ENCODE measurements around the gene LHFPL3. TPM values are rescaled to one million over a fixed set of nuclear protein-coding genes. Genes with fewer than 3 reads are reported as not detected.

The LHFPL3 gene
- polyA plus RNA-seq, 1 experiment = not detected

DNA sequence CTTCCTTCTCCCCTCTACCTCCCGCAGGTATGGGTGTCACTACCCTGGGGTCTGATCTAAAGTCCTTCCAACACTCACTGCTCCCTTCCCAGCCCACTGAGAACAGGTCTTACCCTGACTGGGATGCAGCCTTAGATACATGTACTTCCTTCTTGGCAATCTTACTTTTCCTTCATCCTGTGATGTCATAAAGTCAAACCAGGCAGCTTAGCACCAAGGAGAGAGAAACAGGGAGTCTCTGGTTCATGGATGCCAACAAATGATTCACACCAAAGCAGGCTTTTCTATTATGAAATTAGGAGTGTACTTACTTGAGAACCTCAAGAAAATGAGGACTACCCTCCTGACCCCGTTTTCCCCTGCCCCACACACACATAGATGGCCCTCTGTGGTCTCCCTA lies 574.6 kb downstream of the LHFPL3 start:
- DNase-seq (ENCODE audit: low read depth) = no peak
- Histone ChIP-seq H3K4me3 (ENCODE audit: low read depth, low read length) (no peak overlapping the region), H3K36me3 (ENCODE audit: control insufficient read depth, insufficient read depth, low read length) (no peaks in the 10 kb centered on the region), H3K27me3 (ENCODE audit: control insufficient read depth, insufficient read depth, low read length) (peaks cover 9% of the 10 kb centered on the region)
- TF ChIP-seq, protein P1, sequence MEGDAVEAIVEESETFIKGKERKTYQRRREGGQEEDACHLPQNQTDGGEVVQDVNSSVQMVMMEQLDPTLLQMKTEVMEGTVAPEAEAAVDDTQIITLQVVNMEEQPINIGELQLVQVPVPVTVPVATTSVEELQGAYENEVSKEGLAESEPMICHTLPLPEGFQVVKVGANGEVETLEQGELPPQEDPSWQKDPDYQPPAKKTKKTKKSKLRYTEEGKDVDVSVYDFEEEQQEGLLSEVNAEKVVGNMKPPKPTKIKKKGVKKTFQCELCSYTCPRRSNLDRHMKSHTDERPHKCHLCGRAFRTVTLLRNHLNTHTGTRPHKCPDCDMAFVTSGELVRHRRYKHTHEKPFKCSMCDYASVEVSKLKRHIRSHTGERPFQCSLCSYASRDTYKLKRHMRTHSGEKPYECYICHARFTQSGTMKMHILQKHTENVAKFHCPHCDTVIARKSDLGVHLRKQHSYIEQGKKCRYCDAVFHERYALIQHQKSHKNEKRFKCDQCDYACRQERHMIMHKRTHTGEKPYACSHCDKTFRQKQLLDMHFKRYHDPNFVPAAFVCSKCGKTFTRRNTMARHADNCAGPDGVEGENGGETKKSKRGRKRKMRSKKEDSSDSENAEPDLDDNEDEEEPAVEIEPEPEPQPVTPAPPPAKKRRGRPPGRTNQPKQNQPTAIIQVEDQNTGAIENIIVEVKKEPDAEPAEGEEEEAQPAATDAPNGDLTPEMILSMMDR (IDR thresholded peaks at IDR 0.05; ENCODE audit: insufficient read depth, low read depth, low read length) = no peak
- ChIA-PET POLR2A (no interaction called here), CTCF (interaction anchor here (2.7 to 8.9 kb wide), 2 partner anchors 15 to 19 kb away, joined by 9 to 54 read pairs; no protein-coding TSS in a partner anchor)

DNA sequence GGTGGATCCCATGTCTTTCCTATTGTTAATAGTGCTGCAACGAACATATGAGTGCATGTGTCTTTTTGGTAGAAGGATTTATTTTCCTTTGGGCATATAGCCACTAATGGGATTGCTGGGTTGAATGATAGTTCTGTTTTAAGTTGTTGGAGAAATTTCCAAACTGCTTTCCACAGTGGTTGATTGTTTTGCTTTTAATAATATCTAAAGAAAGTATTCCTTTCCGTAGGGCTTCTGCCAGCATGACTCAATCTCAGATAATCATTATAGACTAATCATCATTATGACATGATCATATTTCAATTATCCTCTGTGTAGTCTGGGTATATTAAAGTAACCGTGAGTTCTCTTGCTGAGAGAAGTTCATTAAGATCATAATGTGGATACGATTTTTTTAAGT lies 575.4 kb downstream of the LHFPL3 start:
- TF ChIP-seq, protein P1 (IDR thresholded peaks at IDR 0.05; ENCODE audit: insufficient read depth, low read depth, low read length) = no peak
- DNase-seq (ENCODE audit: low read depth) = no peak
- H3K27me3 ChIP-seq (ENCODE audit: control insufficient read depth, insufficient read depth, low read length) = peaks cover 8% of the 10 kb centered on the region
- H3K36me3 ChIP-seq (ENCODE audit: control insufficient read depth, insufficient read depth, low read length) = no peaks in the 10 kb centered on the region
- CTCF ChIA-PET = interaction anchor here (0.7 to 8.9 kb wide), 2 partner anchors 20 to 64 kb away, joined by 3 to 54 read pairs; no protein-coding TSS in a partner anchor
- POLR2A ChIA-PET = no interaction called here
- H3K4me3 ChIP-seq (ENCODE audit: low read depth, low read length) = no peak overlapping the region

DNA sequence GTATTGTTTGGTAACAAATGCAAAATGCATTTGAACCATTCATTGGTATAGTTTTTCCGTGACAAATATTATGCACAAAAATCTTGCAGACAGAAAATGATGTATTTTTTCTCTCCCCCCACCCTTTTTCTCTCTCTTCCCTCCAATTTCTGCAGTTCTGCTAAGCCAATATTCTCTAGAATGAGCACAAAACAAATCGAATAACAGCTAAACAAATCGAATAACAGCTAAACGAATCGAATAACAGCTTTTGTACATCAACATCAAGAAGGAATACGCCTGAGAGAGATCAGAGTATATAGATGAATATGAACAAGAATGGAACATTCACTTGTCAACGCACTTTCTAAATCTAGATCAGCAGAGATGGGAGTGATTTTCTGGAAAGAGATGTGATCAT lies 577.6 kb downstream of the LHFPL3 start:
- no peak overlapping the region for H3K4me3 ChIP-seq (ENCODE audit: low read depth, low read length)
- no peaks in the 10 kb centered on the region for H3K36me3 ChIP-seq (ENCODE audit: control insufficient read depth, insufficient read depth, low read length)
- TF ChIP-seq, protein P1 (IDR thresholded peaks at IDR 0.05; ENCODE audit: insufficient read depth, low read depth, low read length) = no peak
- ChIA-PET POLR2A (no interaction called here), CTCF (interaction anchor here (1.1 to 8.9 kb wide), 3 partner anchors 20 to 25 kb away, joined by 3 to 54 read pairs (median 4); no protein-coding TSS in a partner anchor)
- DNase-seq (ENCODE audit: low read depth) = no peak
- peaks cover 1% of the 10 kb centered on the region for H3K27me3 ChIP-seq (ENCODE audit: control insufficient read depth, insufficient read depth, low read length)

DNA sequence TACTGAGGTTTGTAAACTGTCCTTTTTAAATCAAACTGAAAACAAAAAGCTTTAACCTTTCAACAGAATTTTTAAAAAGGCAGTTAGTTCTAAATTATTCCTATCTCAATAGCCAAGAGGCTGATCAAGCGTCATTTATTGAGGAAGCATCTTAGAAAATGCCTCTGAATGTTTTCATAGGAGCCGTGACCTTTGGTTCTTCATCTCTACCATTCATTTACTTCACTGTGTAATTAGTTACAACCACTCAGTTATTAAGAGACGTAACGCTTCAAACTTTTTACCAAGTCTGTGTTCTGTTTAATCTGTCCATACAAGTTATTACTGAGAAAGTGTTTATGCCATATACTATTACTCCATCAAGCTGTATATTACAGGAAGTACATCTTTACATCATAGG lies 578.2 kb downstream of the LHFPL3 start:
- ChIA-PET POLR2A (no interaction called here), CTCF (interaction anchor here (1.1 to 8.9 kb wide), 3 partner anchors 20 to 26 kb away, joined by 3 to 54 read pairs (median 4); no protein-coding TSS in a partner anchor)
- peaks cover 1% of the 10 kb centered on the region for H3K27me3 ChIP-seq (ENCODE audit: control insufficient read depth, insufficient read depth, low read length)
- DNase-seq (ENCODE audit: low read depth) = no peak
- TF ChIP-seq, protein P1 (IDR thresholded peaks at IDR 0.05; ENCODE audit: insufficient read depth, low read depth, low read length) = no peak
- H3K4me3 ChIP-seq (ENCODE audit: low read depth, low read length) = no peak overlapping the region
- H3K36me3 ChIP-seq (ENCODE audit: control insufficient read depth, insufficient read depth, low read length) = no peaks in the 10 kb centered on the region

DNA sequence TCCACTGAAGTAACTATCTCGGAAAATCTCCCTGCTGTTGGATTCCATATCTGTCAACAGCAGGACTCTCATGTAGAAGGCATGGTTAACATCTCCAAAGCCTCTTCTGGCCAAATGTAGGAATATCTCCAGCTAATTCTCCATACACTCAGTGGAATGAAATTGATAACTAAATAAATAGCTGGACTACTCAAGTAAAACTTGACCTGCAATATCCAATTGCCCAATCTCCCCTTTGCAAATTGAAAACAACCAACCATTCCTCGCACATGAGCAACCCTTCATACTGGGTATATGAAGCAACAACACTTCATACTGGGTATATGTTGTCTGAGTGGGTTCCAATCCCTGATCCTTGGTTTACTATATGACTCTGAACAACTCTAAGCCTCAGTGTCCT lies 580.2 kb downstream of the LHFPL3 start:
- ChIA-PET CTCF (interaction anchor here (0.8 to 1.9 kb wide), 3 partner anchors 9 to 25 kb away, joined by 3 to 13 read pairs (median 5); no protein-coding TSS in a partner anchor), POLR2A (no interaction called here)
- TF ChIP-seq, protein P1 (IDR thresholded peaks at IDR 0.05; ENCODE audit: insufficient read depth, low read depth, low read length) = no peak
- H3K36me3 ChIP-seq (ENCODE audit: control insufficient read depth, insufficient read depth, low read length) = no peaks in the 10 kb centered on the region
- no peak for DNase-seq (ENCODE audit: low read depth)
- H3K4me3 ChIP-seq (ENCODE audit: low read depth, low read length) = no peak overlapping the region
- peaks cover 1% of the 10 kb centered on the region for H3K27me3 ChIP-seq (ENCODE audit: control insufficient read depth, insufficient read depth, low read length)
